PFSK-1 (cell line): ENCODE results near the gene TTC28.

Source experiments
- REST ChIP-seq, 2 experiments: IDR thresholded peaks; 2 replicates each; pipeline versions ENCODE4 v1.6.1 to v1.8.0; 2011 to 2012; ENCODE audit warnings: low read depth in 2 of 2, low read length in 2 of 2, control low read depth in 1 of 2, inconsistent platforms in 1 of 2, mild to moderate bottlenecking in 1 of 2, moderate library complexity in 1 of 2; ENCODE audit not compliant: insufficient read depth in 1 of 2
- TAF1 ChIP-seq: IDR thresholded peaks from 2 replicates; pipeline ENCODE4 v1.6.1; 2012; ENCODE audit warnings: low read length, control low read depth, borderline replicate concordance; ENCODE audit not compliant: insufficient read depth

DNA sequence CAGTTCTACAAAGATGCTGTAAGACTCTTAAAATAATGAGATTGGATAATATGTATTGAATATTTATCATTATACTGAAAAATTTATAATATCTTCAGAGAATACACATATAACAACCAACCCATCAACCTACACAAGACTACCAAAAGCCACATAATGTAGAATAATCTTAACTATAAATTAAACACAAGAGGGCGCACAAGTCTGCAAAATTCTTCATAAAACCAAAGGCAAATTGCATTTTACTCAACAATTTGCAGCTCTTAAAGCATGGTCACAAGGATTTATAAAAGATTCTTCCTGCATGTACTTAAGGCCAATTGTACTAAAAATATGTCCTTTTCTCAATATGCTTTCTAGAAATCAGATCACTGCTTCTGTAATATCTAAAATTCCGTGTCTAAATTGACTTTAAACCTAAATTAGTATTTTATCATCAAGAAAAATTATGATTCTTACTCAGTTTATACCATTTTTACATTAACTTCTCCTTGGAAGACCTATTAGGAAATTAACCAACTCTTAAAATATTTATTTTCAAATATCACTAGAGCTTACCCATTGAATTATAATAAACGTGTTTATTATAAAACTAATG, 79.0 kb downstream of the TTC28 start:
- TF ChIP-seq REST (IDR thresholded peaks at IDR 0.05; ENCODE audit: insufficient read depth in 1 of 2, low read depth in 2 of 2, low read length in 2 of 2) (no peak), TAF1 (no peak)
